GM20431 (cell line): ENCODE data around the gene FRMD4A.

Experiments used
- in situ Hi-C: fragments of 300-500 bp; cut with MseI, MboI; formaldehyde crosslinking; loops from one replicate; pipeline ENCODE4 v1.15.0; 2020; ENCODE audit warnings: low sequenced_read_pairs; ENCODE audit not compliant: unreplicated experiment

FRMD4A gene

DNA sequence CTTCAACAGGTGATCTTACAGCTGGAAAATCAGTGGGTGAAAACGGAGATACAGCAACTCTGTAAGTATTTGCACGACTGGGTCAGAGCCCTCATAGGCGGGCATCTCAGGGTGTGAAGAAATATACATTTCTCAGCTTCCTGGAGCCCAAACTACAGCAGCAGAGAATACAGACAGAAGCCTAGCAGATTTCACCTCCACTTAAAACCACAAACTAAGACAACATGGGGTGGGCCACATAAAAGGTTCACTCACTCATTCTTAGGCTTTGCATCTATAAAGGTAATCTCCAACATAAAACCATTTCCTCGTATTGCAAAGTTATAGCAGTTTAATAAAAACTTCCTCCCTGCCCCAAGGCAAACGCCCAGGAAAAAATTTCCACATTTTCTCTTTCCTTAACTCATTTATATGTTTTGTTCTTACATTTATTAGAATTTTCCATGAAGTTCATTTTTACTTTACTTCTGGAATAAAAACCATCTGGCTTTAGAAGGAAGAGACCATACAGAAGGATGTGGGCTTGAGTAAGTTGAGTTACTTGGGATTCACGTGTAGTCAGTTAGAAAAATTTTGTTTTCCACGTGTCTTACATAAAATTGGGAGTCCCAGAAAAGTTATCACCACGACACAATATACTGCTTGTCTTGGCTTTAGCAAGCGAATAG is 327.1 kb downstream of the FRMD4A start:
- in situ Hi-C loops = no loop called here

DNA sequence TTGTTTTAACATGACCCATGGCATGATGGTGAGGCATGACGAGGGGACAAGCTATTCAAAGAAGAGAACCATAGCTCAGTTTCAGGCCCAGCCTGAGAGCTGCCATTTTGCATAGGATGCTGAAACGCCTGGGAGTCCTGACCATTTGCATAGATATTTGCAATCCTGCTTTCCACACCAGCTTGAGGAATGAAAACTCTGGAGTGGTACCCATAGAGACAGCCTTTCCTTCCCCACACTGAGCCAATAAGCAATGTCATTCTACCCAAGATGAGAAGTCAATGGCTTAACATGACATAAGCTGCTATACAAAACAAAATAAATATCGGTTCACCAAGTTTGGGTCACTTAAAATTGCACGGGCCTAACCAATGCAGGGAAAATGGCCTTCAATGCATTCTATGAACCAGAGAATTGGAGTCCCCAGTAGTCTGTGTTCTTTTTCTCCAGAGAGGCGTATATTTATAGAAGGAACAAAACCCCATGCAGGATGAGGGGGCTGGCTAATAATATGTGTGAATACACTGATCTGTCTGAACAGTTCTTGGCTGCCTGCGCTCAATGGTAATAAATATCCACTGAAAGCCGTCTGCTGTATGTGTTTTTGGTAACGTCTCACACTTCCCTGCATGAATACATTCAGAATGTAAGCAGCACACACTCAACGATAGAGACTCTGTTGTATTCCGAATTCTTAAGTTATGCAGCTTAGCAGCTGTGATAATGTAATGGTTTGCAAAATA is 329.3 kb downstream of the FRMD4A start:
- in situ Hi-C loops = no loop called here

- in situ Hi-C loops = no loop called here
These were observed 332.4 kb downstream of the FRMD4A start for GRCh38 chr10:13998163-13998835.

GRCh38 chr10:13997650-13998049 is 333.1 kb downstream of the FRMD4A start:
- in situ Hi-C loops = no loop called here

DNA sequence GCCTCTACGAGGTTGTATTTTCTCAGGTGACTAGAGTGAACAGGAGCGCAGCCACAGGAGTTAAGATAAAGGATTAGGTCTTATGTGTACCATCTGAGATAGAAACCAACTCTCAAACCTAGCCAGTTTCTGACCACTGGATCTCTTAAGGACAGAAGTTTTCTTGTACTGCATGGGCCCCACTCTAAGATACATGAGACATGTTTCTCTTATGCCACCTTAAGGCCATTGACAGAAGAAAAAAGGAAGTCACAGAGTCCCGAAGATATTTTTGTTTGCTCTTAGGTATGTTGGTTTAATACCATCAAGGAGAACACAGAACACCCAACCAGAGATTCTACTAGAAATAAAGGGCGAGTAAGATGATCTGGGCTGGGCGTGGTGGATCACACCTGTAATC is 335.8 kb downstream of the FRMD4A start:
- in situ Hi-C loops = no loop called here

DNA sequence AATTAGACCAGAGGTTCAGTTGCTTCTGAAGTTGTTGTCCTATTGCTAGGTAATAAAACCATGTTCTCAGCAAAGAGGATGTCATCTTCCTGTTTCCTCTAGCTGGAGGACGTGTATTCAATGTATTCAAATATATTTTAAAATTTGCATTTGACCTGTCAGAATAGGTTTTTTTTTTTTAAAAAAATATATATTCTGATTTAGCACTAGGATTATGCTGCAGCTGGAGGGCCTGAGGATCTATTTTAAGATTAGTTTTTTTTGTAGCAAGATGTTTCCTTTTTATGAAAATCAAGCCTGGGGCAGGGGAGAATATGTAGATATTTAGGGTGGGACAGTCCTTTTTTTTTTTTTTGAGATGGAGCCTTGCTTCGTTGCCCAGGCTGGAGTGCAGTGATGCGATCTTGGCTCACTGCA is 337.0 kb downstream of the FRMD4A start:
- in situ Hi-C loops = no loop called here

GRCh38 chr10:13993169-13993568 is 337.6 kb downstream of the FRMD4A start:
- in situ Hi-C loops = no loop called here

- in situ Hi-C loops = no loop called here
These were observed 339.4 kb downstream of the FRMD4A start for GRCh38 chr10:13991353-13991752.

- in situ Hi-C loops = no loop called here
These were observed 339.8 kb downstream of the FRMD4A start for GRCh38 chr10:13990946-13991345.

DNA sequence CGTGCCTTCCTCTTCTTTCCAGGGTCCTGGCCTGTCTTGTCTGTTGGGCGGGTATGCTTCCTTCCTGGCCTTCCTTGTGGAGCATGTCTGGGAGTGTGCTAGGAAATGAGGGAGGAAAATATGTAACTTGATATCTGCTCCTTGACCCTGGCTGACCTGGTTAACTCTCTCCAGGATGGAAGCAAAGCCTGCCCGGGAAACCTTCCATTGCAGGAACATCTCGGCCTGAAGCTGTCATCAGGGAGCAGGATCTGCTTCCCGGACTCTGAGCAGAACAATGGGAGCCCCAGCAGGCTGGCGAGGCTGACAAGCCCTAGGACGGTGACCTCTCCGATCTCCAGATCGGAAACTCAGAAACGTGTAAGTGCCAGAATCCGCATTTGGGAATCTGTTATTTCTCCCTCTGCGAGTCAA is 340.3 kb downstream of the FRMD4A start:
- in situ Hi-C loops = no loop called here

- in situ Hi-C loops = no loop called here
These were observed 341.1 kb downstream of the FRMD4A start for GRCh38 chr10:13989616-13990015.

- in situ Hi-C loops = no loop called here
These were observed 343.3 kb downstream of the FRMD4A start for GRCh38 chr10:13987446-13987845.

GRCh38 chr10:13984647-13985155 is 346.0 kb downstream of the FRMD4A start:
- in situ Hi-C loops = no loop called here

GRCh38 chr10:13983035-13983434 is 347.7 kb downstream of the FRMD4A start:
- in situ Hi-C loops = no loop called here

DNA sequence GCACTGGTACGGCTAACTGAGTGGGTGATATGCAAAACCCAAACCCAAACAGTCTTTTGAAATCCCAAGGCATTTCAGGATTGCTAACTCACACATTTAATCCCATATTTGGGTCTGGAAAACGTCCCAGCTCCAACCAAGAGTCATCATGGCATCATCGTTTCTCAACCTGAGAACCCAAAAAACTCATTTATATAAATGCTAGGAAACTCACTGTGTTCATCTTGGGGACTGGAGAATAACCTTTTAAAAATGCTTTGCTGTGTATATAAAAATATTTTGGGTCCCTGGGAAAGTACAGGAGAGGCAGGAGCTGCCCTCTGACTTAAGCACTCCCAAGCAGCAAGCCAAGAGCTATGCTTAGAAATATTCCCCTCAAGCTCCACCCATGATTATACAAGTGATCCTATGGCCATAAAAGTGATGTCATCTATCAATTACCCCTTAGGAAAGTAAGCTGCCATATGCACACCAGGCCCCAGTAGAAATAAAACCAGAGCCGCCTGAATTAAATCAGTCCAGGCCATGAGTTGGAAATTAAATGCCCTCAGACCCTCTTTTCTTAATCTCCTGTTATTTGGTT is 352.1 kb downstream of the FRMD4A start:
- in situ Hi-C loops = no loop called here

GRCh38 chr10:13977861-13978532 is 352.7 kb downstream of the FRMD4A start:
- in situ Hi-C loops = no loop called here

DNA sequence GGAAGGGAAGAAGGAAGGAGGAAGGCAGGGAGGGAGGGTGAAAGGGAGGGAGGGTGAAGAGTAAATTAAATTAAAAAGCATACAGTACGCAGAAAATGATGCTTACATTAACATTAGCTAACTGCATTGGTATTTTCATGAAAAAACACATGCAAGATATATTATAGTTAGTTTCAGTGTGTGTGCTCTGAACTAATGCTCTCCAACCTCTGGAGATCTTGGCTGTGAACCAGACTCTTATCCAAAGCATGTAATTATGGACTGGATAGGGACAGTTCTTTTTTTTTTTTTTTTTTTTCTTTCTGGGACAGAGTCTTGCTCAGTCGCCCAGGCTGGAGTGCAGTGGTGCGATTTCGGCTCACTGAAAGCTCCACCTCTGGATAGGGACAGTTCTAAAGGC is 357.0 kb downstream of the FRMD4A start:
- in situ Hi-C loops = no loop called here

- in situ Hi-C loops = no loop called here
These were observed 358.1 kb downstream of the FRMD4A start for GRCh38 chr10:13972609-13973008.

DNA sequence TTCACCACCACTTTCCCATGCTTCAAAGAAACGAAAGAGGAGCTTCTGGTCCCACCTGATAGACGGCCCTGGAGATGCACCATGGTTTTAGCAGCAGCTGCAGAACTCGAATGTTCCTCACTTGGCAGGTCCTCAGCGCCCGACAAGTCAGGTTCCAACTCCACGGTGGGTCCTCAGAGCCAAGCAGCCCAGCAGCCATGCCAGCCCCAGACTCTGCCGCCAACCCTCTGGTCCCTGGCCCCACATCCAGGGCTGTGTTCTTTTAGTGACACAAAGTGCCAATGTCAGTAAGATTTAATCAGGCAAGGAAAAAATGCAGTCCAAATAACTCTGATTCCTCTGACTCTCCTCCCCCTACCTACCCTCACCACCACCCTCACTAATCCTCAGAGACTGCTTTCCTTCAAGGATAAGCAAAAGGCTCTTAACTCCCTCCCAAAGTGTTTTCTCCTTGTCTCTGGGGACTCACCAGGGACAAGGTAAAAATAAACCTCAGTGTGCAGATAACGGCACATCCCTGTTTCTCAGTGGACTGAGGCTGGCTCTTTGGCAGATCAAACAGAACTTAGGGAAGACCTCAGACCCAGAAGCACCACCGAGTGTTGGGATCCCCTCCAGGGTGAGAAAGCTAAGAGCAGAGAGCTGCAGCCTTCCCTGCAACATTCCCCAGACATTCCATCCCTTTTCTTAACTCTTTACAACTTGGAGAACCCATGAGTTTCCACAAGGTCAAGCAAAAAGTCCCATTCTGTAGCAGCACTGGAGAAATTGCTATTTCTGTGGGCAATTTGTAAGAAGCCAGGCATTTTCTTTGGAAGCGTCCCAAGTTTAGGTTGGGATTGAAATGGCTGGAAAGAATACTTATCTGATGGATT is 358.9 kb downstream of the FRMD4A start:
- in situ Hi-C loops = no loop called here
